ENCODE measurements around the gene RELN. TPM values are rescaled to one million over a fixed set of nuclear protein-coding genes. Genes with fewer than 3 reads are reported as not detected.

Gene RELN
- total and polyA plus RNA-seq, 10 of the 15 experiments (the other 5 are each of a cell fraction or from before 2014, with no cell fraction given) = 0.11 to 0.21 TPM; not detected in 8

- TF ChIP-seq, protein P1, sequence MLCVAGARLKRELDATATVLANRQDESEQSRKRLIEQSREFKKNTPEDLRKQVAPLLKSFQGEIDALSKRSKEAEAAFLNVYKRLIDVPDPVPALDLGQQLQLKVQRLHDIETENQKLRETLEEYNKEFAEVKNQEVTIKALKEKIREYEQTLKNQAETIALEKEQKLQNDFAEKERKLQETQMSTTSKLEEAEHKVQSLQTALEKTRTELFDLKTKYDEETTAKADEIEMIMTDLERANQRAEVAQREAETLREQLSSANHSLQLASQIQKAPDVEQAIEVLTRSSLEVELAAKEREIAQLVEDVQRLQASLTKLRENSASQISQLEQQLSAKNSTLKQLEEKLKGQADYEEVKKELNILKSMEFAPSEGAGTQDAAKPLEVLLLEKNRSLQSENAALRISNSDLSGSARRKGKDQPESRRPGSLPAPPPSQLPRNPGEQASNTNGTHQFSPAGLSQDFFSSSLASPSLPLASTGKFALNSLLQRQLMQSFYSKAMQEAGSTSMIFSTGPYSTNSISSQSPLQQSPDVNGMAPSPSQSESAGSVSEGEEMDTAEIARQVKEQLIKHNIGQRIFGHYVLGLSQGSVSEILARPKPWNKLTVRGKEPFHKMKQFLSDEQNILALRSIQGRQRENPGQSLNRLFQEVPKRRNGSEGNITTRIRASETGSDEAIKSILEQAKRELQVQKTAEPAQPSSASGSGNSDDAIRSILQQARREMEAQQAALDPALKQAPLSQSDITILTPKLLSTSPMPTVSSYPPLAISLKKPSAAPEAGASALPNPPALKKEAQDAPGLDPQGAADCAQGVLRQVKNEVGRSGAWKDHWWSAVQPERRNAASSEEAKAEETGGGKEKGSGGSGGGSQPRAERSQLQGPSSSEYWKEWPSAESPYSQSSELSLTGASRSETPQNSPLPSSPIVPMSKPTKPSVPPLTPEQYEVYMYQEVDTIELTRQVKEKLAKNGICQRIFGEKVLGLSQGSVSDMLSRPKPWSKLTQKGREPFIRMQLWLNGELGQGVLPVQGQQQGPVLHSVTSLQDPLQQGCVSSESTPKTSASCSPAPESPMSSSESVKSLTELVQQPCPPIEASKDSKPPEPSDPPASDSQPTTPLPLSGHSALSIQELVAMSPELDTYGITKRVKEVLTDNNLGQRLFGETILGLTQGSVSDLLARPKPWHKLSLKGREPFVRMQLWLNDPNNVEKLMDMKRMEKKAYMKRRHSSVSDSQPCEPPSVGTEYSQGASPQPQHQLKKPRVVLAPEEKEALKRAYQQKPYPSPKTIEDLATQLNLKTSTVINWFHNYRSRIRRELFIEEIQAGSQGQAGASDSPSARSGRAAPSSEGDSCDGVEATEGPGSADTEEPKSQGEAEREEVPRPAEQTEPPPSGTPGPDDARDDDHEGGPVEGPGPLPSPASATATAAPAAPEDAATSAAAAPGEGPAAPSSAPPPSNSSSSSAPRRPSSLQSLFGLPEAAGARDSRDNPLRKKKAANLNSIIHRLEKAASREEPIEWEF (IDR thresholded peaks at IDR 0.05; ENCODE audit: insufficient replicate concordance, low read depth, low read length) = no peak
- TF ChIP-seq PAX8 (IDR thresholded peaks at IDR 0.05) (no peak), ZBTB33 (IDR thresholded peaks at IDR 0.05) (no peak), NBN (IDR thresholded peaks at IDR 0.05) (no peak), RFX5 (IDR thresholded peaks at IDR 0.05; ENCODE audit: low read depth, low read length) (no peak), CTCF (IDR thresholded peaks at IDR 0.05 in 2 of 3, conservative IDR thresholded peaks at IDR 0.05 in 1 of 3; ENCODE audit: control insufficient read depth in 2 of 3, extremely low read depth in 1 of 3, insufficient read depth in 1 of 3, low read depth in 3 of 3, low read length in 3 of 3) (no peak), GATAD2B (conservative IDR thresholded peaks at IDR 0.05; ENCODE audit: low read depth) (no peak), CBFB (IDR thresholded peaks at IDR 0.05; ENCODE audit: low read depth) (no peak), SREBF1 (IDR thresholded peaks at IDR 0.05; ENCODE audit: low read length) (no peak), JUNB (IDR thresholded peaks at IDR 0.05) (no peak), FOS (IDR thresholded peaks at IDR 0.05; ENCODE audit: borderline replicate concordance, extremely low read depth, insufficient read length) (no peak), KAT2A (conservative IDR thresholded peaks at IDR 0.05; ENCODE audit: control insufficient read depth, low read depth, low read length) (no peak), POU2F2 (IDR thresholded peaks at IDR 0.05; ENCODE audit: borderline replicate concordance, low read depth, low read length) (no peak), NR2F1 (conservative IDR thresholded peaks at IDR 0.05) (no peak), RUNX3 (IDR thresholded peaks at IDR 0.05; ENCODE audit: low read length) (no peak), NFYB (IDR thresholded peaks at IDR 0.05; ENCODE audit: insufficient read depth, low read depth, low read length) (no peak)
- POLR2A ChIA-PET = no interaction called here
- in situ Hi-C loops (cut with MboI) (no loop called here), intact Hi-C loops (cut with micrococcal nuclease; ENCODE audit: unreplicated experiment) (no loop called here)
- Histone ChIP-seq H3K27me3 (replicated peaks in 1 of 2; ENCODE audit: control insufficient read depth in 2 of 2, insufficient read depth in 2 of 2, low read length in 1 of 2) (0 out of 4 replicates have a peak, but pooled peaks cover 0 to 3% of the 10 kb centered on the region in 2 experiments), H3K4me3 (no peak overlapping the region), H4K20me1 (ENCODE audit: control insufficient read depth, insufficient read depth) (no peaks in the 10 kb centered on the region), H2AFZ (ENCODE audit: control insufficient read depth, low read depth, low read length) (no peak overlapping the region), H3K9ac (ENCODE audit: control insufficient read depth, insufficient read depth, low read length) (no peak overlapping the region), H3K79me2 (ENCODE audit: control insufficient read depth, insufficient read depth, low read length) (no peaks in the 10 kb centered on the region), H3K9me3 (replicated peaks; ENCODE audit: control insufficient read depth, insufficient read depth, low read length) (no peaks in the 10 kb centered on the region), H3K4me2 (ENCODE audit: control insufficient read depth, insufficient read depth) (no peak overlapping the region), H3K4me1 (ENCODE audit: control insufficient read depth, insufficient read depth, low read length) (no peaks in the 10 kb centered on the region), H3K27ac (ENCODE audit: control insufficient read depth, insufficient read depth) (no peak overlapping the region), H3K36me3 (ENCODE audit: control insufficient read depth in 2 of 2, insufficient read depth in 2 of 2, low read length in 1 of 2) (no peaks in the 10 kb centered on the region)
- ATAC-seq = no peak
- RAD21 ChIA-PET (ENCODE audit: unreplicated experiment) = no interaction called here
- no peak for FAIRE-seq
- CTCF ChIA-PET = no interaction called here
- SMC1A ChIA-PET (ENCODE audit: uncharacterized antibody, unreplicated experiment) = no interaction called here
- DNase-seq (ENCODE audit: low read depth, low spot score) = no peak
- BruUV-seq (replicated peaks) = no TSS peak
Measured at GRCh38 chr7:103698064-103698463, 291.4 kb downstream of the RELN start.

Measured in GM12878 (cell line).